Adrenal gland (tissue), 12 donors: Measurements from ENCODE around the gene PLG. TPM values are rescaled to one million over a fixed set of nuclear protein-coding genes. Genes with fewer than 3 reads are reported as not detected.
"Not testable (repeated sequence)": the region's sequence is repeated elsewhere in the genome, so short reads cannot be mapped to it uniquely, and the experiment has no call there.

ENCODE experiments used
- DNase-seq, 7 donors: peaks; one replicate each; pipeline ENCODE4 v3.0.0-alpha.2; 2019 to 2020
- H3K27ac ChIP-seq, 5 donors: fragments of 200-600 bp; sonication (generic) in 4 of 5; 1 replicate in 3 of 5; 2 replicates in 2 of 5; pipeline versions ENCODE4 v1.5.1 to v1.8.0; 2016 to 2020; ENCODE audit warnings: mild to moderate bottlenecking in 1 of 5
- H3K27me3 ChIP-seq: fragments of 200-600 bp; 2 replicates; pipeline ENCODE4 v1.8.0; 2021
- H3K36me3 ChIP-seq, 2 donors: fragments of 200-600 bp; replicated peaks in 1 of 2; 1 replicate in 1 of 2; 2 replicates in 1 of 2; pipeline versions ENCODE4 v1.5.1 to v1.8.0; 2018 to 2022
- H3K4me1 ChIP-seq, 2 donors: fragments of 200-600 bp; replicated peaks in 1 of 2; 1 replicate in 1 of 2; 2 replicates in 1 of 2; pipeline versions ENCODE4 v1.5.1 to v1.8.0; 2018 to 2021
- H3K4me3 ChIP-seq, 4 donors: fragments of 200-600 bp; sonication (generic) in 3 of 4; one replicate each; pipeline ENCODE4 v1.5.1; 2016 to 2018
- H3K9me3 ChIP-seq, 3 donors: fragments of 200-600 bp; sonication (generic) in 1 of 3; replicated peaks in 1 of 3; 1 replicate in 2 of 3; 2 replicates in 1 of 3; pipeline versions ENCODE4 v1.5.1 to v1.8.0; 2016 to 2021
- CTCF ChIP-seq, 6 experiments: fragments of 450-650 bp in 4 of 6; fragments of 200-600 bp in 2 of 6; sonication (generic) in 1 of 6; IDR thresholded peaks; 1 replicate in 5 of 6; 2 replicates in 1 of 6; pipeline versions ENCODE4 v1.5.1 to v1.8.0; 2016 to 2021; ENCODE audit warnings: antibody characterized with exemption in 6 of 6, mild to moderate bottlenecking in 2 of 6, moderate library complexity in 1 of 6
- POLR2A ChIP-seq, 2 donors: fragments of 450-650 bp; IDR thresholded peaks; one replicate each; pipeline ENCODE4 v1.6.1; 2017; ENCODE audit warnings: antibody characterized with exemption in 2 of 2, mild to moderate bottlenecking in 2 of 2, moderate library complexity in 1 of 2
- WGBS, 4 donors: extraction: QIAGEN DNeasy Blood & Tissue Kit in 2 of 4; methylation state at CpG; one replicate each; pipeline versions ENCODE4 v1.1.5 to v1.1.7; 2013 to 2017; 5-methylcytosine and 5-hydroxymethylcytosine counted together
- intact Hi-C, 2 donors: fragments of 100-400 bp; cut with DNase I; formaldehyde crosslinking; loops; one replicate each; pipeline versions ENCODE4 v1.14.1 to v1.15.0; 2022 to 2023
- polyA plus RNA-seq, 3 donors: library from polyadenylated mRNA; stranded (reverse); fragments of 200-250 nt in 2 of 3; fragments of 350-450 nt in 1 of 3; fragmentation: Illumina TruSeq in 1 of 3; extraction: RNeasy Lipid Tissue Mini Kit (QIAGEN cat#74804) in 1 of 3; gene quantifications; one replicate each; pipeline ENCODE4 v1.2.3, GENCODE V29; 2013 to 2014
- total RNA-seq, 9 donors: library from RNA; depleted of rRNA in 4 of 9; stranded (reverse); fragments of >200 nt in 4 of 9; fragments of 120-200 nt in 1 of 9; fragmentation: NEBNext Ultra II Directional in 1 of 9; extraction: Animal tissue kit (Norgen Biotek cat#: 25700) in 1 of 9; gene quantifications; one replicate each; pipeline versions ENCODE4 v1.1.0 to v1.2.4, GENCODE V29; 2013 to 2023
- donor health status: healthy with polysubstance abuse.
- donor health status: Bipolar disorder and iron deficiency.
- donor health status: DM: yes; HTN: yes; CAD: no.
- donor health status: DM: no; HTN: no; CAD: no.
- donor health status: DM: no; HTN: no; CAD: no.
- donor health status: DM: yes; HTN: yes; CAD: no.

Gene PLG
- total and polyA plus RNA-seq, 12 donors, result 0.72 to 1.1 (median 0.80) TPM; not detected in 8

DNA sequence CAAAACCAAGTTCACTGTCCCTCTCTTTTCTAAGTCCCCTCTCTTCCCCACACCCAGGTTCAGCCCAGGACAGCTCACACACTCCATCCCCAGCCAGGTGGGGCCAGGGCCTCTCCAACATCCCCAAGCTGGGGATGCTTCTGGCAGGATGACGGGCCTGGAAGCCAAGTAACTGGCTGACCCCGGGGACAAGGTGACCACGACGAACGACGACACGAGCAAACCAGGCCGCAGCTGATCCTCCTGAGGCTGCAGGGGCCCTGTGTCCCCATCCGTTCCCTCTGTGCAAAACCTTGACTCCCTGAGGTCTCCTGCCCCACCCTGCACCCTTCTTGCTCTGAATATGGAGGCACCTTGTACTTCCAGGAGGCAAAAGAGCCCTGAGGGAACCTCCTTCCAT lies 11.6 kb upstream of the PLG start:
- no peaks in the 10 kb centered on the region for H3K4me1 ChIP-seq
- intact Hi-C loops, result no loop called here
- no peak overlapping the region for H3K4me3 ChIP-seq
- 83 to 87% (median 85%) methylated on average over 2 to 9 of the region's 9 CpGs for WGBS, 4 donors
- DNase-seq, result no peak
- TF ChIP-seq CTCF (IDR thresholded peaks at IDR 0.05), result no peak
- TF ChIP-seq POLR2A (IDR thresholded peaks at IDR 0.05), result no peak
- H3K27ac ChIP-seq, result no peak overlapping the region
- H3K9me3 ChIP-seq, result no peaks in the 10 kb centered on the region
- peaks cover 4% of the 10 kb centered on the region for H3K27me3 ChIP-seq
- H3K36me3 ChIP-seq, result no peaks in the 10 kb centered on the region

GRCh38 chr6:160691617-160692016 lies 10.4 kb upstream of the PLG start:
- no peaks in the 10 kb centered on the region for H3K36me3 ChIP-seq
- DNase-seq, result no peak
- no peak overlapping the region for H3K27ac ChIP-seq
- intact Hi-C loops, result no loop called here
- H3K9me3 ChIP-seq, result no peaks in the 10 kb centered on the region
- H3K4me1 ChIP-seq, result no peaks in the 10 kb centered on the region
- no peaks in the 10 kb centered on the region for H3K27me3 ChIP-seq
- no peak for TF ChIP-seq CTCF (IDR thresholded peaks at IDR 0.05)
- 53 to 67% (median 66%) methylated on average over 3 to 5 of the region's 5 CpGs for WGBS, 4 donors
- H3K4me3 ChIP-seq, result no peak overlapping the region

DNA sequence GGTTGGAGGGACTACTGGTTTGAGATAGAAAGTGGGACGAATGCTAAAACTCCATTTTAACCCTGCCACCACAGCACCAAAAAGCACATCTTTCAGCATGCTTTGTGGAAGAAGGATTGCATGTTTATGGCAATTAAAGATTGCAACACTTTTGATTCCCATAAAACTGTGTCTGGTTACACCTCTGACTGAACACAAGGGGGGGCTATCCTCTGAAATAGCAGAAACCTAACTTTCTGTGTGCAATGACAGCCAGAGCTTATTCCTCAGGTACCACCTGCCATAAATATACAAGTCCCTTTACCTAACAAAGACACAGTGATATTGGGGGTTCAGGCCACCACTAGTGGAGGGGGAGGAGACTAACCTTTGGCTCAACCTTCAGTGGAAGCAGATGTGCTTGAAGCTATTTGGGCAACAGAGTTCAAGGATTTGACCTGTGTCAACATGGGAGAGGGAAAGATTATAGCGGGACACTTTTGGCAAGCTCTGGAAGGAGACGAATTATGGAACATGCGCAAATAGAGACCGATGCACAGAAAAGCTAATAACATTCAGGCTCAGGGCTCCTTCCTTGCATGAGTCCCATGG lies 9.6 kb upstream of the PLG start:
- no peak for TF ChIP-seq POLR2A (IDR thresholded peaks at IDR 0.05)
- TF ChIP-seq CTCF (IDR thresholded peaks at IDR 0.05), result no peak
- no peaks in the 10 kb centered on the region for H3K36me3 ChIP-seq
- intact Hi-C loops, result no loop called here
- no peak overlapping the region for H3K4me3 ChIP-seq
- H3K9me3 ChIP-seq, result no peaks in the 10 kb centered on the region
- H3K4me1 ChIP-seq, result no peaks in the 10 kb centered on the region
- 76 to 91% (median 86%) methylated on average over 5 of the region's 5 CpGs for WGBS, 4 donors
- H3K27ac ChIP-seq, result no peak overlapping the region
- DNase-seq, result no peak
- H3K27me3 ChIP-seq, result no peaks in the 10 kb centered on the region

DNA sequence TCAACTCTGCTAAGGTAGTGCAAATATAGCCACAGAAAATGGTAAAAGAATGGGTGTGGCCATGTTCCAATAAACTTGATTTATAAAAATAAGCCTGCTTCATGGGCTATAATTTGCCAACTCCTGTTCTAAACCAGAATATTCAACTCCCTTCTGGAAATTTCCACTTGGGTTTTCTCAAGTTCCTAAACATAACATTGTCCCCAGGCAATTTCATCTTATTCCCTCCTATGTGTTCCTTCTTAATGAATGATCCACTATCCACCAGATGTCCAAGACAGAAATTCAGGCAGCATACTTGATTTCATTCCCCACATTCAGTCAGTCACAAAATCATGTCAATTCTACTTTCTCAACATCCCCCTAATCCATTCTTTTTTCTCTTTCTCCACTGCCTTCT lies 7.0 kb upstream of the PLG start:
- H3K4me1 ChIP-seq, intact Hi-C loops, H3K36me3 ChIP-seq, H3K4me3 ChIP-seq, H3K9me3 ChIP-seq, DNase-seq, H3K27ac ChIP-seq, H3K27me3 ChIP-seq: not testable (repeated sequence)

DNA sequence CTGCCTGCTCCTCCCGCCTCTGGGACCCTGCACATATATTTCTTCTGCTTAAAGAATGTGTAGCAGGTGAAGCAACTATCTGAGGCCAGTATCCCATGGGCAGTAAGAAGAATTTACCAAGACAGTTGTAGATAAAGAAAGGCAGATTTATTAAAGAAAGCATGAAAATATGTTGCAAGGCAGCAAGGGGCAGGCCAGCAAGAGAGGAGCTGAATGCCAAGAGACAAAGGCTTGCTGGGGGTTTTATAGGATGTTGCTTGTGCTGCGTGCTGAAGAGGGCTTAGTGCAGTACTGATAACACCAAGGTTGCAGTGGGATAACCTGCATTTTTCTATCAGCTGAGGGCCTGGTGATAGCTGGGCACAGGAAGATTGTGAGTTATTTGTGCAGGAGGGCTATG lies 6.4 kb upstream of the PLG start:
- H3K27ac ChIP-seq, H3K4me3 ChIP-seq, H3K36me3 ChIP-seq, H3K27me3 ChIP-seq, DNase-seq, H3K4me1 ChIP-seq, intact Hi-C loops, H3K9me3 ChIP-seq: not testable (repeated sequence)
- 61 to 75% (median 68%) methylated on average over 2 of the region's 2 CpGs for WGBS, 4 donors

DNA sequence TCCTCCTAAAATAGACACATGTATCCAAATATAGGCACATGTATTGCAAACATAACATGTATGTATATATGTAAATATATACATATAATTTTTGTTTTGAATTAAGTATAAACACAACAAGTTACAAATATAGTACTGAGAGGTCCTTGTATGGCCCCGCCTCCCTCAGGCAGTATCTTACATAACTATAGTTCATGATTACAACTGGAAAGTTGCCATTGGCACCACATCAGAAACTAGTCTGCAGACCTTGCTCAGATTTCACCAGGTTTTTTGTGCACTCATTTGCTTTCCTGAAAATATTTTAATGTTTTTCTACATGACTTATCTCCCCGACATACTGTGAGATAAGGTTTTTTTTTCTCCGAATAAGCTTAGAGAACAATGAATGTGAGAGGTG lies 5.2 kb upstream of the PLG start:
- 35 to 55% (median 40%) methylated on average over 3 of the region's 3 CpGs for WGBS, 4 donors
- H3K27me3 ChIP-seq, H3K4me3 ChIP-seq, H3K4me1 ChIP-seq, H3K9me3 ChIP-seq, intact Hi-C loops, H3K36me3 ChIP-seq, H3K27ac ChIP-seq: not testable (repeated sequence)
- DNase-seq, result peak in 6 of 7 donors; percentile 42 to 83 (median 64)
